KMS-11 (cell line): ENCODE measurements around the gene YY1AP1.

ENCODE experiments used
- H2AFZ ChIP-seq: fragments of 200-600 bp; sonication (generic); 2 replicates; pipeline ENCODE4 v1.6.1; 2016; ENCODE audit warnings: antibody characterized with exemption, mixed run types, low read depth
- H3K27ac ChIP-seq: fragments of 200-600 bp; sonication (generic); 2 replicates; pipeline ENCODE4 v1.6.1; 2016; ENCODE audit warnings: mild to moderate bottlenecking, mixed run types
- H3K27me3 ChIP-seq: fragments of 200-600 bp; sonication (generic); 2 replicates; pipeline ENCODE4 v1.6.1; 2017; ENCODE audit warnings: mild to moderate bottlenecking, low read depth, mixed run types, moderate library complexity; ENCODE audit not compliant: insufficient read depth
- H3K36me3 ChIP-seq: fragments of 200-600 bp; sonication (generic); 2 replicates; pipeline ENCODE4 v1.6.1; 2017; ENCODE audit warnings: mild to moderate bottlenecking, mixed run types; ENCODE audit not compliant: insufficient read depth
- H3K4me1 ChIP-seq: fragments of 200-600 bp; sonication (generic); 2 replicates; pipeline ENCODE4 v1.6.1; 2016; ENCODE audit warnings: mild to moderate bottlenecking, low read depth, mixed run types; ENCODE audit not compliant: poor library complexity, severe bottlenecking
- H3K4me2 ChIP-seq: fragments of 200-600 bp; sonication (generic); 2 replicates; pipeline ENCODE4 v1.7.0; 2016; ENCODE audit warnings: mild to moderate bottlenecking, mixed run types
- H3K4me3 ChIP-seq: fragments of 200-600 bp; sonication (generic); IDR thresholded peaks from 2 replicates; pipeline ENCODE4 v1.6.1; 2017; ENCODE audit warnings: low read depth, low read length, mixed read lengths; ENCODE audit not compliant: insufficient read depth
- H3K79me2 ChIP-seq: fragments of 200-600 bp; sonication (generic); 2 replicates; pipeline ENCODE4 v1.6.1; 2016; ENCODE audit warnings: low read depth, mixed run types; ENCODE audit not compliant: insufficient read depth
- H3K9ac ChIP-seq: fragments of 200-600 bp; sonication (generic); 2 replicates; pipeline ENCODE4 v1.6.1; 2016; ENCODE audit warnings: mild to moderate bottlenecking, mixed run types
- H4K20me1 ChIP-seq: fragments of 200-600 bp; sonication (generic); 2 replicates; pipeline ENCODE4 v1.6.1; 2016; ENCODE audit warnings: mild to moderate bottlenecking, mixed run types; ENCODE audit not compliant: insufficient read depth
- TF ChIP-seq, protein P1 (sequence below): fragments of 200-600 bp; sonication (generic); conservative IDR thresholded peaks from 2 replicates; pipeline ENCODE4 v1.6.1; 2017; ENCODE audit warnings: low read depth, mild to moderate bottlenecking, antibody characterized with exemption, low read length, moderate library complexity, mixed read lengths

Gene YY1AP1

DNA sequence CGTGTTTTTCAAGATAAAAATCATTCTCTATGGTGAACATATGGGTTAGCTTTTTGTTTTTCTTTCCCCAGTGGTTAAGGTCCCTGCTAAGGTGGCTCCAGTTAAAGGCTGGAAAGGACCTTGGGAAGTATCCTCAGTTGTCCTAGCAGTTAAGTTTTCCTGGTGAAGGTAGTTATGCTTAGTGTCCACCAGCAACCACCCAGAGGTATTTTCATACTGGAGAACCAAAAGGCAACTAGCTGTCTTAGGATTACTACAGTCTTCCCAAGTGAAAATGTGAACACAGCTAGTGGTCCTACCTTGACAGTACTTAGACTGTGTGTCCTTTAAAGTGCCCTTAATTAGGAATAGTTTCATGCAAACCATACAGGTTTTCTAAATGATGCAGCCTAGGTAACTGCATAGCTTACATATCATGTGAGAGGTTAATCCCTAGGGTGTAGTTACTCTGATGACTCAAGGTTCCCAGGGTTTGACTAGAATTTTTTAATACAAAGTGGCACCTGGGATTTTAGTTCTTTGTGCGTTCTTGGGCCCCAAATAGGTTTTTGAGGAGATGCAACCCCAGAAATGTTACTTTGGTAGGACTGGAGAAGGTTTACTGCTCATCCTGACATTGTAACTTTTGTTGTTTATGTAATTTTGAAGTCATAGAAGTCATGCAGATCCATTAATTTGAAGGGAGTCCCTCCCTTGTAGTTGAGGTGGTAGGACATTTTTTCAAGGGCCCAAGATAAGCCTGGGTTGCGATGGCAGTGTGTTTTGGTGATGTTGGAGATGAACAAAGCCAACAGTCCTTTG lies 36.5 kb downstream of the YY1AP1 start:
- Histone ChIP-seq H3K4me1 (no peaks in the 10 kb centered on the region), H3K4me3 (no peak overlapping the region), H3K4me2 (no peak overlapping the region), H3K36me3 (no peaks in the 10 kb centered on the region), H3K9ac (no peak overlapping the region), H3K79me2 (no peaks in the 10 kb centered on the region), H3K27ac (no peak overlapping the region), H3K27me3 (no peaks in the 10 kb centered on the region; the same call in 1 of the 2 replicates), H2AFZ (no peak overlapping the region), H4K20me1 (no peaks in the 10 kb centered on the region)
- TF ChIP-seq, protein P1, sequence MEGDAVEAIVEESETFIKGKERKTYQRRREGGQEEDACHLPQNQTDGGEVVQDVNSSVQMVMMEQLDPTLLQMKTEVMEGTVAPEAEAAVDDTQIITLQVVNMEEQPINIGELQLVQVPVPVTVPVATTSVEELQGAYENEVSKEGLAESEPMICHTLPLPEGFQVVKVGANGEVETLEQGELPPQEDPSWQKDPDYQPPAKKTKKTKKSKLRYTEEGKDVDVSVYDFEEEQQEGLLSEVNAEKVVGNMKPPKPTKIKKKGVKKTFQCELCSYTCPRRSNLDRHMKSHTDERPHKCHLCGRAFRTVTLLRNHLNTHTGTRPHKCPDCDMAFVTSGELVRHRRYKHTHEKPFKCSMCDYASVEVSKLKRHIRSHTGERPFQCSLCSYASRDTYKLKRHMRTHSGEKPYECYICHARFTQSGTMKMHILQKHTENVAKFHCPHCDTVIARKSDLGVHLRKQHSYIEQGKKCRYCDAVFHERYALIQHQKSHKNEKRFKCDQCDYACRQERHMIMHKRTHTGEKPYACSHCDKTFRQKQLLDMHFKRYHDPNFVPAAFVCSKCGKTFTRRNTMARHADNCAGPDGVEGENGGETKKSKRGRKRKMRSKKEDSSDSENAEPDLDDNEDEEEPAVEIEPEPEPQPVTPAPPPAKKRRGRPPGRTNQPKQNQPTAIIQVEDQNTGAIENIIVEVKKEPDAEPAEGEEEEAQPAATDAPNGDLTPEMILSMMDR: no peak

DNA sequence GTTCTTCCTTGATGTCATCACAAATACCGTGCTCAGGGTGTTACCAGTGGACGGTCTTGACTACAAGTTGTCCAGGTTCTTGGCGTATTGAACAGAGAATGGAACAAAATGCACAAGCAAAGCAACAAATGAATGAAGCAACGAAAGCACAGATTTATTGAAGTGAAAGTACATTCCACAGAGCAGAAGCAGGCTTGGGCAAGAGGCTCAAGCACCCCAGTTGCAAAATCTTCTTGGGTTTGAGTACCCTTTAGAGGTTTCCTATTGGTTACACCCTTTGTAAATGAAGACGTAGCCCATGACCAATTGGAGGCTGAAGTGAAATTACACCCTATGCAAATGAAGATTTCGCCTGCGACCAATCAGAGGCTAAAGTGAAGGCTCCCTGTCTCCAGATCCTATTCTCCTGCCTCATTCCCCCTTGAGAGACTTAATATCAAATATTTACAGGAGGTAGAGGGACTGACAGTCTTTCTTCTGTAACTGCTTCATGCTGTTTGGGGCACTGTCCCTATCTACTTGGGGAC lies 38.3 kb downstream of the YY1AP1 start:
- no peaks in the 10 kb centered on the region for H3K79me2 ChIP-seq
- H3K9ac ChIP-seq: no peak overlapping the region
- H3K4me1 ChIP-seq: no peaks in the 10 kb centered on the region
- no peaks in the 10 kb centered on the region for H3K36me3 ChIP-seq
- no peak overlapping the region for H3K4me3 ChIP-seq
- TF ChIP-seq, protein P1: no peak
- H3K27ac ChIP-seq: no peak overlapping the region
- H2AFZ ChIP-seq: no peak overlapping the region
- no peaks in the 10 kb centered on the region for H4K20me1 ChIP-seq
- no peaks in the 10 kb centered on the region; the same call in 1 of the 2 replicates for H3K27me3 ChIP-seq
- no peak overlapping the region for H3K4me2 ChIP-seq

DNA sequence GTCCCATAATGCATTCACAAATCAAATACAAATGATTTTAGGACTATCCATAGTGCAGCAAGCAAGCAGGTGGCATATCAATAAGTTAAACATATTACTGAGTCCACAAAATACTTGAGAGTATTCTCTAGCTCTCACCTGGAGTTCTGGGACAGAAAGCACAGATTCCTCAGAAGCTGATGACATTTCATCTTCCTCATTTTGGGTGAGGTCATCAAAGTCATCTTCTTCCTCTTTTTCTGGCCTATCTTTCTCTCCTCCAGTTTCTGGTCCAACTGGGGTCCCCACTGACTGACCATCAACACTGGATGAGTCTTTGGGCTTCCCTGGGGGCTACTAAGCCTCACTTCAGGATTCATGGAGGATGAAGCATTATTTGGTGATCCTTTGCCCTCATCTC lies 38.9 kb downstream of the YY1AP1 start:
- H3K27ac ChIP-seq: no peak overlapping the region
- H3K4me1 ChIP-seq: no peaks in the 10 kb centered on the region
- H4K20me1 ChIP-seq: no peaks in the 10 kb centered on the region
- TF ChIP-seq, protein P1: no peak
- H3K27me3 ChIP-seq: no peaks in the 10 kb centered on the region; the same call in 1 of the 2 replicates
- no peak overlapping the region for H3K4me2 ChIP-seq
- H3K36me3 ChIP-seq: no peaks in the 10 kb centered on the region
- no peaks in the 10 kb centered on the region for H3K79me2 ChIP-seq
- H3K4me3 ChIP-seq: no peak overlapping the region
- H2AFZ ChIP-seq: no peak overlapping the region
- H3K9ac ChIP-seq: no peak overlapping the region

DNA sequence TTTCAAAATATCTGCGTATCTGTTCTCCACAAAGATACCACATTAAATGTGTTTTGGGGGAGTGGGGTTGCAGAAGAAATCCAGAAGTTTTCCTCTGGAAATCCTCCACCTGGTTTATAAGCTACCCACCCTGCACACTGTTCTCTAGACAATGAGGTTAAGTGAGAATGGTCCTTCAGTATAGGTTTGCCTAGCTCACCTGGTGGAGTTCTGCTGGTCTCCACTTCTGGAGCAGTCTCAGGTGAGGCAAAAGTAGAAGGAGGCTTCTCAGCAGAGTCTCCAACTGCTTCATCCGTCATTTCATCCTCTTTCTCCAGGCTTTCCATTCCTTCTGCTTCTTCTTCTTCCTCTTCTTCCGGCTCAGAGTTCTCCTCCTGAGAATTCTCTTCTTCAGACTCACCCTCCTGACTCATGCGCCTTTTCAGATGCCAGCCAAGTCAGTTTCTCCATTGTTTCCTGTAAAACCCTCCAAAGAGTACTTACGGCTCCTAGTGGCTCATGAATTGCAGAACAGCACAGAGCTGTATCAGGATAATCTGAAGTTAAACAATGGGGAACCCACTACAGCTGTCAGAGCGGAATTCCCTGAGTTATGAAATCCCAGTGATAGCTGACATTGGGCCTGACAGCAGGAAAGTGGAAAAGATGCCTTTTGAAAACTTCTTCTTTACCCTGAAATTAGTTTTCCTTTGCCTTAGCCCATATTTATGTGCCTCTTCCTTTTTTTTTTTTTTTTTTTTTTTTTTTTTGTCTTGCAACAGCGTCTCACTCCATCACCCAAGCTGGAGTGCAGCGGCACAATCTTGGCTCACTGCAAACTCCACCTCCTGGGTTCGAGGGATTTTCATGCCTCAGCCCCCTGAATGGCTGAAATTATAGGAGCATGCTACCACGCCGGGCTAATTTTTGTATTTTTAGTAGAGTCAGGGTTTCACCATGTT lies 40.1 kb downstream of the YY1AP1 start:
- H3K4me2 ChIP-seq: no peak overlapping the region
- TF ChIP-seq, protein P1: no peak
- no peak overlapping the region for H2AFZ ChIP-seq
- peak overlapping the region; percentile 10 for H3K4me3 ChIP-seq
- no peaks in the 10 kb centered on the region; the same call in 1 of the 2 replicates for H3K27me3 ChIP-seq
- no peaks in the 10 kb centered on the region for H3K4me1 ChIP-seq
- no peak overlapping the region for H3K9ac ChIP-seq
- no peaks in the 10 kb centered on the region for H3K36me3 ChIP-seq
- H3K79me2 ChIP-seq: no peaks in the 10 kb centered on the region
- no peak overlapping the region for H3K27ac ChIP-seq
- no peaks in the 10 kb centered on the region for H4K20me1 ChIP-seq
